Endothelial cell of umbilical vein (primary cell): ENCODE measurements around the gene PTPRD.

Experiments used
- CTCF ChIP-seq, 2 donors: IDR thresholded peaks; 1 replicate in 1 of 2; 2 replicates in 1 of 2; pipeline ENCODE4 v1.5.1; 2011; ENCODE audit warnings: low read length in 2 of 2, mild to moderate bottlenecking in 2 of 2, moderate library complexity in 2 of 2, control low read depth in 1 of 2, inconsistent platforms in 1 of 2, low read depth in 1 of 2; ENCODE audit not compliant: insufficient read depth in 1 of 2; ENCODE audit errors: extremely low read depth in 1 of 2
- EZH2 ChIP-seq: IDR thresholded peaks from 2 replicates; pipeline ENCODE4 v1.6.1; 2012; ENCODE audit warnings: borderline replicate concordance, low read depth, mild to moderate bottlenecking, moderate library complexity, low read length, inconsistent platforms; ENCODE audit not compliant: severe bottlenecking
- JUN ChIP-seq: IDR thresholded peaks from 2 replicates; pipeline ENCODE4 v1.6.1; 2011; ENCODE audit warnings: borderline replicate concordance, low read depth; ENCODE audit not compliant: insufficient read length, insufficient read depth

GRCh38 chr9:10371824-10372223, 241.0 kb downstream of the PTPRD start:
- TF ChIP-seq EZH2, result no peak
- no peak for TF ChIP-seq JUN
- TF ChIP-seq CTCF (IDR thresholded peaks at IDR 0.05; ENCODE audit: extremely low read depth in 1 of 2, insufficient read depth in 1 of 2, low read depth in 1 of 2, low read length in 2 of 2), result no peak
